MM.1S (cell line): ENCODE data around the gene WDFY3.

Experiments
- CTCF ChIP-seq: fragments of 300-600 bp; sonication (generic); IDR thresholded peaks from 2 replicates; pipeline ENCODE4 v1.5.1; 2016; ENCODE audit warnings: antibody characterized with exemption, low read length, mixed read lengths
- EZH2 ChIP-seq: fragments of 300-600 bp; sonication (generic); optimal IDR thresholded peaks from 2 replicates; pipeline ENCODE3; 2017; ENCODE audit warnings: low read depth, mild to moderate bottlenecking, antibody characterized with exemption, low read length, mixed read lengths

- TF ChIP-seq EZH2 (no peak), CTCF (no peak)
These were observed 34.0 kb downstream of the WDFY3 start for GRCh38 chr4:84932462-84932861.
